HepG2 (cell line): ENCODE data around the gene CFAP90.

ENCODE experiments used
- CTCF ChIP-seq: sonication (generic); formaldehyde crosslinking; IDR thresholded peaks from 2 replicates; pipeline ENCODE4 v1.5.0; 2020; ENCODE audit warnings: mild to moderate bottlenecking, missing genetic modification reagents, moderate library complexity
- EHMT2 ChIP-seq: fragments of 200-600 bp; sonication (generic); IDR thresholded peaks from 2 replicates; pipeline ENCODE4 v1.7.0; 2017; ENCODE audit warnings: antibody characterized with exemption, low read depth, low read length, borderline replicate concordance
- MYC ChIP-seq: sonication (generic); formaldehyde crosslinking; IDR thresholded peaks from 2 replicates; pipeline ENCODE4 v1.9.0; 2021; ENCODE audit warnings: missing genetic modification reagents, borderline replicate concordance
- PAWR ChIP-seq: sonication (generic); formaldehyde crosslinking; IDR thresholded peaks from 2 replicates; pipeline ENCODE4 v1.4.0; 2020; ENCODE audit warnings: missing genetic modification reagents, mild to moderate bottlenecking, borderline replicate concordance
- REST ChIP-seq, 2 experiments: IDR thresholded peaks; 2 replicates each; pipeline ENCODE4 v1.6.1; 2011 to 2012; ENCODE audit warnings: low read length in 2 of 2, borderline replicate concordance in 1 of 2, low read depth in 1 of 2, mild to moderate bottlenecking in 1 of 2, moderate library complexity in 1 of 2

GRCh38 chr5:7781899-7782298, 69.0 kb downstream of the CFAP90 start:
- TF ChIP-seq CTCF (CRISPR knock-in tag) (no peak), MYC (CRISPR knock-in tag) (no peak), PAWR (CRISPR knock-in tag) (no peak), REST (IDR thresholded peaks at IDR 0.05; ENCODE audit: borderline replicate concordance in 1 of 2, low read depth in 1 of 2, low read length in 2 of 2) (no peak), EHMT2 (no peak)
